Posterior cingulate gyrus (tissue), 11 donors: Measurements from ENCODE around the gene SPEF1.

ENCODE experiments used
- DNase-seq, 10 donors: peaks; one replicate each; pipeline versions ENCODE4 v3.0.0 to v3.0.0-alpha.2; 2020 to 2021; ENCODE audit warnings: mixed read lengths in 3 of 10
- intact Hi-C: fragments of 100-400 bp; cut with DNase I; formaldehyde crosslinking; loops from one replicate; pipeline ENCODE4 v1.15.1; 2023

Gene SPEF1

DNA sequence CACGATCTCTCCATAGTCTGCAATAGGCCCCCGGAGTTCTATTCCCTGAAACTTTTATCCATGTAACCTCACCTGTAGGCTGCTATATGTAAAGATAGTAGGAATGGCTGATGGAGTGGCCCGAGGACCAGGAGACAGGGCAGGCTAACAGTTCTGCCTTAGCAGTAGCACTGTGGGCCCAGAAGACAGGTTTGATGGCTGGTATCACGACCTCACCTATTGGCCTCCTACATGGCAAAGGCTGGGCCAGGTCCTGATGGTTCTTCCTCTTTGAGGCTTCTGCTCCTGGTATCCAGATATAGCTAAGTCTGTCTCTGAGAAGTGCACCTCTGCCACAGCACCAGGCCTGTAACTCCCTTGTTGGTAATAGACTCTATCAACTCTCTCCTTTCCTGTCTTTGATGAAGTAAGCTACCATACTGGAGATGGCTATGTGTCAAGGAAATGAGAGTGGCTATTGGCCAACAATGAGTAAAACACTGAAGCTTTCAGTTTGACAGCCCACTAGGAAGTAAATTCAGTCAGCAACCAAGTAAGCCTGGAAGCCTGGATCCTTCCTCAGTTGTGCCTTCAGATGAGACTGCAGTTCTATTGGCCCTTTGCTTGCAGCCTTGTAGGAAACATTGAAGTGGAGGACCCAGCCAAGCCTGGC, 5.7 kb downstream of the SPEF1 start:
- intact Hi-C loops, result no loop called here
- peak in 2 of 10 donors; percentile 39 to 54 for DNase-seq

DNA sequence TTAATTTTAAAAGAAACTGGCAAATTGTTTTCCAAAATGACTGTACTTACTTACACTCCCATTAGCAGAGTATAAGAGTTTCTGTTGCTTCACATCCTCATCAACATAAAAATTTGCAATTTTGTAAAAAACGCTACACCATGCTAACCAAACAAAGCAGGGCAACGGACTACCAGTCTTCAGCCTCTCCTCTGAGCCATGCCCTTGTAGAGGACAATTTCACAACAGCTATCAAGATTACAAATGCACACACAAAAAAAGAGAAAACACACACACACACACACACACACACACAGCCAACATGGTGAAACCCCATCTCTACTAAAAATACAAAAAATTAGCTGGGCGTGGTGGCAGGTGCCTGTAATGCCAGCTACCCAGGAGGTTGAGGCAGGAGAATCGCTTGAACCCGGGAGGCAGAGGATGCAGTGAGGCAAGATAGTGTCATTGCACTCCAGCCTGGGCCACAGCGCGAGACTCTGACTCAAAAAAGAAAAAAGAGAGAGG, 9.6 kb downstream of the SPEF1 start:
- DNase-seq, result peak in 1 of 10 donors; percentile 22
- intact Hi-C loops, result no loop called here

DNA sequence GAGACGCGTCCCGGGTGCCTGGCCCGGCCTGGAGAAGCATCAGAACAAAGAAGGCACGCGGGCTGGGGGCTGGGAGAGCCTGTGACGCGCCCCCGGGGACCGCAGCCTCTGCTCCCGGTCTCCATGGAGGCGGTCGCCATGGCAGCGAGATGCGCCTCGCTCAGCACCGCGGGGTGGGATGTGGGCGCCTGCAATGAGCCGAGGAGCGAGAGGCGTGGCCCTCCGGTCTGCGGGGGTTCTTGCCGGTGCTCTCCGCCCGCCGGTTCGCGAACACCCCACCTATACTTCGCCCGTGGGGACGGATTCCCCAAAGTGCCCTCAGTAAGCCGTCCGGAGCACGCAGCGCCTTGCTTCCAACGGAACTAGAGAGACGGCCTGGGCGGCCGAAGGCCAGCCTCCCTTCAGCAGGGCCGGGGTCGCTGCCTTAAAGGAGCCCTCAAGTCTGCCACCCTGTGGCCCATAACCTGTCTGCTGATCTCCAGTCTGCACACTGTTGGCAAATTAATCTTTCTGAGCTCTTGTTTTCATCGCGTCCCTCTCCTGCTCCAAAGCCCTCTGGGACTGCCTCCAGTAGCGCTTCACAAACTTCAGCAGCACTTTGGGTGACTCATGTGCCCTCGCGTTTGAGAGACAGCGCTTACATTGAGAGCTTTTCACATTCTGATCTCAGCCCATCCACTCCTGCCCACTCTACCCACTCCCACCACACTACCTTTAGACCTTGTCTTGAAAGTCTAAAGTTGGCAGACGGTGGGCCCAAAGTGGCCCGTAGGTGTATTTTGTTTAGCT, 12.7 kb downstream of the SPEF1 start:
- DNase-seq, result peak; percentile 58 to 96 (median 73)
- intact Hi-C loops, result loop anchor here (5.0 kb wide), 1 partner anchor 91 kb away; no protein-coding TSS in a partner anchor

DNA sequence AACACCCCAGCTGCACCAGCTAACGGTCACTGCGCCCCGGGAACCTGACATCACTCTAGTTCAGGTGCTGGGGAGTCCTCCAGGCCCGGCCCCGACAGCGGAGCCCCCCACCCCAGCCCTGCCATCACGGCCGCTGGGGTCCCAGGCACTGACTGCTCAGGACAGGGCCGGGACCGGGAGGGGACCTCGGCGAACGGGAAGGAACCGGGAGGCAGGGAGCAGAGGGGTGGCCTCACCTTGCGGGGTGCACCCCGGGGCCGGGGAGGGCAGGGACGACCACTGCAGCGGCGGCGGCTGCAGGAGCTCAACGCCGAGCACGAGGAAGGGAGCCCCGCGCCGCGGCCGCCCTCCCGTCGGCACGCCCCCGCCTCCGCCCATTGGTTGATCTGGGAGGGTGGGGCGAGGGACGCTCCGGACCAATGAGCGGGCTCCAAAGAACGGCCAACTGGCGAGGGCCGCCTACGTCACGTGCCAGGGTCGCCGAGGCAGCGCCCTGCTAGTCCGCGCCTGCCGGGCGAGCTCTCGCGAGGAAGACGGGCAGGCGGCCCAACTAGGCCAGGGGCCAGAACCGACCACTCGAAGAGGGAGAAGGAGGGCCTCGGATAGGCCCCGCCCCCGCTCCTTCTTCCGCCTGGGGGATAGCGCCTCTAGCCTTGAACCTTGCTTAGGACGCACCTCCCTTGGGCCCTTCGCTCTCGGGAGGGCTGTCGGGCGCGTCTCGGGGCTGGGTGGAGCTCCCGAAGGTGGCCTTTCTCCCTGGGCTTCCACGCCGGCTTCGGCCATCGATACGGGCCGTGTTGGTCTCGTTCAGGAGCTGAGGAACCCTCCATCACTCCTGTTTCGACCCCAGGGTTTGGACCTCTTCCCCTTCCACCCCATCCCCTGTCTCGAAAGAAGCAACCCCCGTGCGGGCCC, 13.6 kb downstream of the SPEF1 start, which contains the start of gene ADISSP:
ADISSP (minus strand) TSS at position 327 of the 915 bp plus-strand sequence. CDS start 7,653 bp downstream, outside the sequence.
- peak; percentile 99 to 100 (median 99) for DNase-seq
- intact Hi-C loops, result loop anchor here (1.0 to 5.0 kb wide), 2 partner anchors 14 to 90 kb away; partner anchors contain the start of gene SPEF1

DNA sequence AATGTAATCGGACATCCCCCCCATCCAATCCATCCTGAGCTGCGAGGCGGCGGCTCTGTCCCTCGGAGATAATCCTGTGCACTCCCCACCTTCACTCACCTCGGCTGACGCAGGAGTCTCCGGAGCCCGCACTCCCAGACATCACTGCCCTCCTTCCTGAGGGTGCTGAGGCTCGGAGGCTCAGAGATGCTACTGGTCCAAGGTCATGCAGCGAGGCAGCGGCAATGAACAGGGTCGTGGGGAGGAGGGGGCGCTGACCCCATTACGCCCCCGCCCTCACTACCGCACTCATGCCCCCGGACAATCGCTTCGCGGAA, 14.2 kb downstream of the SPEF1 start:
- peak in 2 of 10 donors; percentile 85 for DNase-seq
- intact Hi-C loops, result loop anchor here (1.0 to 5.0 kb wide), 2 partner anchors 14 to 90 kb away; partner anchors contain the start of gene SPEF1

DNA sequence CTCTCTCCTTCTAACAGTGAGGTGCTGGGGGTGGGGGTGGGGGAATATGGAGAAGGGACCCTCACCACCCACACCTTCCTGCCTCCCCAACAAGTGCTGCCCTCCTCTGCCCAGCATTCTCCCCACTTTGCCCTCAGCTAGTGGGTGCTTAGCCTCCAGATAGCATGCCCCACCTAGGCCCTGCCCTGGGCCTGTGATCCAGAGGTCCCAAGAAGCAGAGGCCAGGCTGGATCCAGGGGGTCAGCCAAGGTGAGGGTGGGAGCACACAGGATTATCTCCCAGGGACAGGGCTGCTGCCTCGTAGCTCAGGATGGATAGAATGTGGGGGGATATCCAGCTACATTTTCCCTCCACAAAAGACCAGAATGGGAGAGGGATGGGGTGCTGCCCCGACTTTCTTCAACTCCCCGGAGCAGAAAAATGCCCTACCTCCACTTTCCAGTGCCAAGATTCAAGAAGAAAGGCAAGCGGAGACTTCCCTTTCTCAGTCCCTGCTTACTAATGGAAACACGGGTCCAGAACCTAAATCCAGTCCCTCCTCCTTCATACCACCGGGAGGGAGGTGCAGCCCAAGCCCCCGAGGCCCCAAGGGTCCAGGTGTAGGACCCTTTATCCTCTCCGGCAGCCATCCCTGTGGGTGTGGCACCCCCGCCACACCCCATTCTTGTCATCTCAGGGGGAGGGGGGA, 14.7 kb downstream of the SPEF1 start:
- intact Hi-C loops, result loop anchor here (1.0 to 5.0 kb wide), 2 partner anchors 15 to 89 kb away; partner anchors contain the start of gene SPEF1

DNA sequence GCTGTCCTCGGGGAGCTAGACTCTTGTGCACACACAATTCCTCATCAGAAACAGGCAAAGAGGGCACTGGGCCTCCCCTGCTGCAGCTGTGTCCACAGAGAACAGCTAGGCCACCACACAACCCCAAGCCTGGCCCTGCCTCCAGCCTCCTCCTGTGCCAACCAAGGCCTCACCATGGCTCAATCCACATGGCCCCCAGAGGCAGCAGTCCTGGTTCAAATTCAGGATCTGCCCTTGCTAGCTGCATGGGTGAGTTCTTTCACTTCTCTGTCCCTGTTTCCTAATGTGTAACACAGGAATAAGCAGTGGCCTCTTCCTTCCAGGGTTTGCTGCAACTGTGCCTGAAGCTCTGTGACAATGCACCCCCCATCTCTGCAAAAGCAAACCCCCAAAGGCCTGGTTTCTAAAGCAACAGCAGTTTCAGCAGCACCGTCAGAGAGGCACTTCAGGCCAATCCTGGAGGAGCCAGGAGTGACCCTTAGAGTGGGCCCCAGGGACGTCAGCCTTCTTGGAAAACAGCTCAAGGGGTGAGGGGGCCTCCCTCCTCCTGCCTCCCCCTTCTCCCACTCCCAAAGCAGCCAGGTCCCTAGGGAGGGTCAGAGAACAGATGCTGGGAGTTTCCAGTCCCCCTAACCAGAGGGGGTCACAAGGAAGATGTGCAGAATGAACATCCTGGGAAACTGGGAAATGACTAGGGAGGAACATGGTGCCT, 15.9 kb downstream of the SPEF1 start:
- peak in 1 of 10 donors; percentile 25 for DNase-seq
- intact Hi-C loops, result loop anchor here (5.0 kb wide), 1 partner anchor 88 kb away; no protein-coding TSS in a partner anchor

More for the DNA sequence above, 14.7 kb downstream of the SPEF1 start:
- peak in 2 of 10 donors; percentile 23 to 69 for DNase-seq

DNA sequence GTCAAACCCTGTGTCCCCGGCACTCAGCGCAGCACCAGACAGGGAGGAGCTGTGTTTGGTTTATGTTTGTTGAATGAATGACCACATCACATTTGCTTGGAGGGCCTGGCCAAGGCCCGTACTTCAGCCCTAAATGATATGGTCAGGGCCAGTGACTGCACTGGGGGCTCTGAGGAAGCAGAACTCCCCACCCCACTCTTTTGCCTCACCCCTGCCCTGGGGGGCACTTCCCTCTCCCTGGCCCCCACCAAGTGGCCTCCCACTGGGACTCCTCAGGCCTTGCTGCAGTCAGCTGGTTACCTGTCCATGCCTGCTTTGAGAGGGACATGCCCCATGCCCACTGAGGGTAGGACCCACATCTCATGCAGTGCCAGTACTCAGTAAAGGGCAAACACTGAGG, 16.6 kb downstream of the SPEF1 start:
- intact Hi-C loops, result loop anchor here (5.0 kb wide), 1 partner anchor 87 kb away; no protein-coding TSS in a partner anchor
- DNase-seq, result peak in 1 of 10 donors; percentile 25

DNA sequence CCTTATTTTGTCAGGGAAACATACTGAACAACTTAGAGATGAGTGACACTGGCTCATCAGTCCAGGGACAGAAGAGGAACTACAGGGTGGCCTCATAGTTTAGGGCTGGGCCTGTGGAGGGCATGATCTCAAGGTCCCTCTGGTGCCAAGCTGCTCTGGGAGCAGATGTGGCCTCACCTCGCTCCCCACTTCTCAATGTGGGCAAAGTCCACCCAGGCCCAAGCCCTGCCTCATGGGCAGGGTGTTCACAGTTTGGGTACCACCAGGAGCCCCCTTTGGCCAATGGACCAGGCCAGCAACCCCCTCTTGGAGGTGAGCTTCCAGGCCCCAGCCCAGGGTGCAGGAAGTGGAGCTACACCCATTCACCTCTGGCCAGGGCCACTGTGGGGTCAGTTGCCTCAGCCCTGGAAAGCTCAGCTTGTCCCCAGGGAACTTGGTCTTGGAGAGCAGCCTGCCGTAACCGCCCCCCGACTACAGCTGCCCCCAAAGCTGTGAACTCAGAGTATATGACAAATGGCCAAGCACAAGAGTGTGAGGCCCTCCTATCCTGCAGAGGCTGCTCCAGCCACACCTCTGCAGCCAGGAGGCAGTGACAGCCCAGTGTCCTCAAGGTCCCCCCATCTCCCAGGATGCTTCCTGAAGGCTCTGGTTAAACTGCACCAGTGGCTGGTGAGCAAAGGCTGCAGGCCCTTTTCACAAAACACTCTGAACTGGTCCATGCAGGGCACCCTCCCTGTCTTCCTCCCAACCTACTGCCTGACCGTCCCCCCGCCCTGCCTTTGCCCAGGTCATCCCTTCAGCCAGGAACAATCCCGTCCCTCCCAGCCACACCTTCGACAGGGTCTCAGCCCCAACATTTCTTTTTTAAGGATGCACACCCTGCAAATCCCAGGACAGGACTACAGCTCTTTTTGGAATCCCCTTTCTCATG, 17.3 kb downstream of the SPEF1 start:
- DNase-seq, result peak in 2 of 10 donors; percentile 75 to 79

DNA sequence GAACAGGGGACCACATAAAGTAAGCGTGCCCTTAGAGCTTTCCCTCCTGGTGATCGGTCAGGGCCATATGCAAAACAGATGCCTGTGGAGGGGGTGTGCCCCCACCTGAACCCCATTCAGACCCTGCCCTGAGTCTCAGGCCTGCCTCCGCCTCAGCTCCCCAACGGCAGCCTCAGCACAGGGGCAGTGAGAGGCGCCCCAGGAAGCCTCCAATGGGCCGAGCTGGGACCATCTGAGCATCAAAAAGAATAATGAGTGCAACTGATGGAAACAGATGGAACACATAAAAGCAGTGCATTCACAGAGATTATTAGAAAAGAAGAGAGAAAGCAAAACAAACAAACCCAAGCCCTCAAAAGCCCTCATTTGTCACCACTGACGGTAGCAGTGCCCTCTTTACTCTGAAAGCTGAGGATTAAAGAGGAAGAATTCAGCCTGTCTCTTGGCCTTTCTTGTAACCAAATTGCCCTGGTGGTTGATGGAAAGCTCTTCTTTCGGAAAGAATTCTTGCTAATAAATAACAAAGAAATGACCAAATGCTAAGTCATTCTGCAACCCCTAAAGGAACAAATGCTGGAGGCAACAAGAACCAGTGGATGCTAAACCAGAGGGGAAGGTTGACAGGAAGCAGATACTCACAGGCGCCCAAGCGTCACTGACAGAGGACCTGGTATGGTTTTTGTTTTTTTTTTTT, 20.4 kb downstream of the SPEF1 start:
- intact Hi-C loops, result no loop called here
- peak in 1 of 10 donors; percentile 62 for DNase-seq

More for the DNA sequence above, 17.3 kb downstream of the SPEF1 start:
- intact Hi-C loops, result no loop called here

DNA sequence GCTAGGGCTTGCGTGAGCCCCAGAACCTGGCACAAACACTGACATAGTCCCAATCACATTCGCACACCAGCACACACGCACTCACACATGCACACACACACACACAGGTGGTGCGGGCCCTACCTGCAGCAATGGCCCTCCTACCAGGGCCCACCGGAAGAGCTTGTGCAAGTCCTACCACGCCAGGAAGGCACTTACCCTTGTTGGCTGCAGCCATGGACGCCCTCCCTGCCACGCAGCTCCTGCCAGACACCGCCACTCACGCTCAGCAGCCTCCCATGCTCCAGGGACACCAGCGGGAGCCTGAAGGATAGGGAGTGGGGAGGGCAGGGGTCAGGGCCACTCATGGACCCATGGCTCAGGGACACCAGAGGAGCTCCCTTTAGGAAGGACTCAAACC, 21.4 kb downstream of the SPEF1 start:
- intact Hi-C loops, result no loop called here
- DNase-seq, result peak in 1 of 10 donors; percentile 75

DNA sequence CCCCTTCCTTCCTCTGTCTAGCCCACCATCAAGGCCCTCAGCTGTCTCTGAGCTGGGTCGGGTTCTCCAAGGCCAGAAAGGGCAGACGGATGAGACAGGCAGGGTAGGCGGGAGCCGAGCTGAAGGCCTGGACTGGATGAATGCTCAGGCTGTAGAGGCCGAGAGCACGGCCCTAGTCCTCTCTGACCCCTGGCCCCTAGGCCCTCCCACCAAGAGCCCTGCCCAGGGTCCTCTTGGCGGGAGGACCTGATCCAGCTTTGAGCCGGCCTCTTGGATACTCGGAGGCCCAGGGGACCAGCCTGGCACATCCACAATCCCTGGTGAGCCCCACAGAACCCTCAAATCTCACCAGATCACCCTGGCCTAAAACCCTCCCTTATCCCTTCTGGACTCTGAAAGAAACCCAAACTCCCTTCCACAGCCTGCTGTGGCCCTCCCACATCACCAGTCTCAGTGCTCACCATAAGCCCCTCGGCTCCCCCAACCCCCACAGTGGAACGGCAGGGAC, 21.9 kb downstream of the SPEF1 start:
- intact Hi-C loops, result no loop called here
- no peak for DNase-seq

DNA sequence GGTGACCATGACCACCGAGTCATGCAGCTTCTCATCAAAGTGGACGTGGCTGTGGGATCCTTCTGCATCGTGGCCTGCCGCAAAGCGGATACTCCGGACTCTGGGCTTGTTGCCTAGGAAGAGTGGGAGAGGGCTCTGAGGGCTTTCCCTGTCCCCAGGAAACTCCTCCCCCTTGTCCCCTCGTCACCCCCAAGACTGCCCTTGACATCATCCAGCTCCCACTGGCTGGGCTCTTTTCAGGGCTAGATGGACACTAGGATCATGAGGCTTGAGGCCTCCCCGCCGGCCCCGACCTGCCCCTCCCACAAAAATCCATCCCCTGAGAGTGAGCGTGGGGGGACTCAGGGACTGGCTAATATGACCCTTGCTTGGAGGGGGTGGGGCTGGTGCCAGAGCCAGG, 22.7 kb downstream of the SPEF1 start:
- no peak for DNase-seq
- intact Hi-C loops, result no loop called here

DNA sequence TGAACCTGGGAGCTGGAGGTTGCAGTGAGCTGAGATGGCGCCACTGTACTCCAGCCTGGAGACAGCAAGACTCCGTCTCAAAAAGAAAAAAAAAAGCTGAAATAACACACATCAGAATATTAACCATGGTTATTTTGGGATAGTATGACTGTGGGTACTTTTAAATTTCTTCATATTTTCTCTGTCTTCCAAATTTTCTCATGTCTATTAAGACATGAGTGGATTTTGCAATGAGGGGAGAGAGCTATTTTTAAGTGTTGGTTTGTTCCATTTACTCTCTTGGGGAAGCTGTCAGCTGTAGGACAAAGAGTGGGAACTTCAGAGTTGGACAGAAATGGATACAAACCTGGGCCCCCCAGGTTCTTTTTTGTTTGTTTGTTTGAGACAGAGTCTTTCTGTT, 24.0 kb downstream of the SPEF1 start:
- intact Hi-C loops, result no loop called here
- no peak for DNase-seq

DNA sequence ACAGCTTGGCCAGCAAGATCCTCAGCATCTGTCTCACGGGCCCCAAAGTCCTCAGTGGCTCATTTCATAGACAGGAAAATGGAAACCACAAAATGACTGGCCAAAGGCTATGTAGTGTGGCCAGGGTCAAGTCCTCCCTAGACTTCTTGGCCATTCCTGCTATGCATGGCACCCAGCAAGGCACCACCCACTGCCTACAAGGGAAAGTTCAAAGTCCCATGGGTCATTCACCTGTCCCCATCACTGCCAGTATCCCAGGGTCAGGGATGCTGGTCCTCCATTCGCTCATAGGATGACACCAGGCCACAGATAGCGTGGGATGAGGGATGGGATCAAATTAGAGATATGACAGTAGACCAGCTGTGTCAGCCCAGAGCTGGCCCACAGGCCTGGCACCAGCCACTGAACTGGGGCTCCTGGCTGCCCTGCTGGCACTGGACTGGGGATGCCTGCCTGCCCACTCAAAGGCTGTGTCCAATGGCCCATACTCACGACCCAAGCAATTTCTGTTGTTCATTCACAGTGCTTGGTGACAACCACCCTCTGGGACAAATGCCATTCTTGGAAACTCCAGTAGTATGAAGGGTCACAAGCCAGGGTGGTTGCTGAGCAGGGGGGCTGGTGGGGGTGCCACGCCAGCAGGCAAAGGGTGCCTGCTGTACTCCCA, 25.3 kb downstream of the SPEF1 start:
- peak in 1 of 10 donors; percentile 66 for DNase-seq
- intact Hi-C loops, result no loop called here

DNA sequence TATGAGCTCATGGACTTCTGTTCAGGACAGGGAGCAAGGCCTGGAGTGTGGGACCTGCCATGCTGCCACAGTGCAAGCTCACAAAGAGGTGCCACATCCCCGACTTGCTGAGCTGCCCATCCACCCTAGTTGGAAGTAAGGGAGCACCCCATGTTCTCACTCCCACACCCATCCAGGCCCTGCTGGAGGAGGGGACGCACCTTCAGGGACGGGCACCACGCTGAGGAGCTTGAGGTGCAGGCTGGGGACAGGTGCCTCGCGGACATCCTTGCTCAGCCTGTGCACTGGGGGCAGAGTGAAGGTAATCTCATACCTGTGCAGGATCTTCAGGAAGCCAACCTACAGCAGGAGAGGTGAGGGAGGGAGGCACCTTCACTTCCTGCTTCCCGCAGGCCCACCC, 26.0 kb downstream of the SPEF1 start:
- intact Hi-C loops, result no loop called here
- DNase-seq, result peak in 1 of 10 donors; percentile 61
